Esophagus squamous epithelium (tissue), 4 donors: ENCODE measurements around the gene SIGMAR1.
A peak's percentile ranks its signal among the peaks of the same experiment; 100 is the strongest.

Experiments used
- POLR2A ChIP-seq, 4 donors: fragments of 450-650 bp; IDR thresholded peaks; one replicate each; pipeline ENCODE4 v1.6.1; 2017; ENCODE audit warnings: antibody characterized with exemption in 4 of 4, mild to moderate bottlenecking in 4 of 4, moderate library complexity in 3 of 4
- TF ChIP-seq, protein P1 (sequence below), 6 experiments: fragments of 450-650 bp in 4 of 6; fragments of 200-600 bp in 2 of 6; sonication (generic) in 2 of 6; IDR thresholded peaks; one replicate each; pipeline ENCODE4 v1.5.1; 2016 to 2019; ENCODE audit warnings: antibody characterized with exemption in 6 of 6, mild to moderate bottlenecking in 4 of 6, moderate library complexity in 4 of 6

DNA sequence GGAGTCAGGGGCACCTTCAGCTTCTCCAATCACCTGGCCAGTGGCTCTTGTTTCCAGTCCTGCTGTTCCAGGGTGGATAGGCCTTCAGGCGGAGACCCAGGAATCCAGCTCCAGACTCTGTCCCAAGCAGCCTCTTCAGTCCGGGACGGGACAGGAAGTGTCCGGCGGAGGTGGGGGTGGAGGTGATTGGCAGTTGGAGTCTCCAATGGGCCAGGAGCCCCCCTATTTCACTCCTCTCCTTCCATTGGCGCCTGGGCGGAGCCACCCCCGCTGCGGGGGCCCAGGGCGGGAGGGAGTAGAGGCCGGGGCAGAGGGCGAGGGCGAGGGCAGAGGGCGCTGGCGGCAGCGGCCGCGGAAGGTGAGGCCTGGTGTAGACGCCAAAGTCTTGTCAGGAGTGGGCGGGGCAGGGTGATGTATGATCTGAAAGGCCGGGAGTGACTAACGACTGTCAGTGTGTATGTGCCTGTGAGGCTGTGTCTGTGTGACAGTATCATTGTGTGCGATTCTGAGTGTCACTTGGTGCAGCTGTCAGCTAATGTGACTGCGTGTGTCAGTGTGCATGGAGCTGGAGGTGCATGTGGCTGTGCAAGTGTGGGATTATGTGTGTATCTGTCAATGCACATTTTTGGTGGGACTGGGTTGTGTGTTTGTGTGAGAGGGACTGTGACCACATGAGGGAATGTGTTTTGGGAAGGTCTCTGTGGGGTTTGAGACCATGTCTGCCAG, 14.5 kb upstream of the SIGMAR1 start, which contains the start of gene IL11RA:
- TF ChIP-seq, protein P1, sequence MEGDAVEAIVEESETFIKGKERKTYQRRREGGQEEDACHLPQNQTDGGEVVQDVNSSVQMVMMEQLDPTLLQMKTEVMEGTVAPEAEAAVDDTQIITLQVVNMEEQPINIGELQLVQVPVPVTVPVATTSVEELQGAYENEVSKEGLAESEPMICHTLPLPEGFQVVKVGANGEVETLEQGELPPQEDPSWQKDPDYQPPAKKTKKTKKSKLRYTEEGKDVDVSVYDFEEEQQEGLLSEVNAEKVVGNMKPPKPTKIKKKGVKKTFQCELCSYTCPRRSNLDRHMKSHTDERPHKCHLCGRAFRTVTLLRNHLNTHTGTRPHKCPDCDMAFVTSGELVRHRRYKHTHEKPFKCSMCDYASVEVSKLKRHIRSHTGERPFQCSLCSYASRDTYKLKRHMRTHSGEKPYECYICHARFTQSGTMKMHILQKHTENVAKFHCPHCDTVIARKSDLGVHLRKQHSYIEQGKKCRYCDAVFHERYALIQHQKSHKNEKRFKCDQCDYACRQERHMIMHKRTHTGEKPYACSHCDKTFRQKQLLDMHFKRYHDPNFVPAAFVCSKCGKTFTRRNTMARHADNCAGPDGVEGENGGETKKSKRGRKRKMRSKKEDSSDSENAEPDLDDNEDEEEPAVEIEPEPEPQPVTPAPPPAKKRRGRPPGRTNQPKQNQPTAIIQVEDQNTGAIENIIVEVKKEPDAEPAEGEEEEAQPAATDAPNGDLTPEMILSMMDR (IDR thresholded peaks at IDR 0.05), result no peak
- TF ChIP-seq POLR2A (IDR thresholded peaks at IDR 0.05), result peak in 2 of 4 donors; percentile 9 to 25
